Measurements from ENCODE around the gene NTRK1.

NTRK1 gene

GRCh38 chr1:156898161-156898566 lies 37.5 kb downstream of the NTRK1 start:
- FAIRE-seq (peak; percentile 13), DNase-seq (ENCODE audit: insufficient read length, low spot score) (no peak)
- TF ChIP-seq POLR2AphosphoS5 (IDR thresholded peaks at IDR 0.05; ENCODE audit: low read depth, low read length), result no peak
- TF ChIP-seq POLR2A (IDR thresholded peaks at IDR 0.05; ENCODE audit: low read depth, low read length), result no peak
- no peak for TF ChIP-seq TAF1 (IDR thresholded peaks at IDR 0.05; ENCODE audit: low read depth, low read length)

GRCh38 chr1:156898971-156899664 lies 38.5 kb downstream of the NTRK1 start:
- FAIRE-seq (no peak), DNase-seq (ENCODE audit: insufficient read length, low spot score) (no peak)
- TF ChIP-seq SPI1 (IDR thresholded peaks at IDR 0.05; ENCODE audit: low read depth, low read length) (no peak), POLR2AphosphoS5 (IDR thresholded peaks at IDR 0.05; ENCODE audit: low read depth, low read length) (no peak), PAX5 (IDR thresholded peaks at IDR 0.05; ENCODE audit: insufficient read depth, low read length, severe bottlenecking) (no peak), POLR2A (IDR thresholded peaks at IDR 0.05; ENCODE audit: low read depth, low read length) (no peak), POU2F2 (IDR thresholded peaks at IDR 0.05; ENCODE audit: low read depth, low read length) (no peak), TAF1 (IDR thresholded peaks at IDR 0.05; ENCODE audit: low read depth, low read length) (no peak)

GRCh38 chr1:156899956-156900718 lies 39.5 kb downstream of the NTRK1 start:
- DNase-seq (ENCODE audit: insufficient read length, low spot score) (no peak), FAIRE-seq (no peak)
- TF ChIP-seq SPI1 (IDR thresholded peaks at IDR 0.05; ENCODE audit: low read depth, low read length), result no peak
- TF ChIP-seq POLR2AphosphoS5 (IDR thresholded peaks at IDR 0.05; ENCODE audit: low read depth, low read length), result no peak
- TF ChIP-seq POLR2A (IDR thresholded peaks at IDR 0.05; ENCODE audit: low read depth, low read length), result no peak
- TF ChIP-seq TAF1 (IDR thresholded peaks at IDR 0.05; ENCODE audit: low read depth, low read length), result no peak
- no peak for TF ChIP-seq PAX5 (IDR thresholded peaks at IDR 0.05; ENCODE audit: insufficient read depth, low read length, severe bottlenecking)
- no peak for TF ChIP-seq POU2F2 (IDR thresholded peaks at IDR 0.05; ENCODE audit: low read depth, low read length)

GRCh38 chr1:156900896-156901589 lies 40.4 kb downstream of the NTRK1 start:
- DNase-seq (ENCODE audit: insufficient read length, low spot score), result no peak
- no peak for TF ChIP-seq POLR2AphosphoS5 (IDR thresholded peaks at IDR 0.05; ENCODE audit: low read depth, low read length)
- no peak for TF ChIP-seq POLR2A (IDR thresholded peaks at IDR 0.05; ENCODE audit: low read depth, low read length)
- no peak for TF ChIP-seq SPI1 (IDR thresholded peaks at IDR 0.05; ENCODE audit: low read depth, low read length)
- no peak for TF ChIP-seq POU2F2 (IDR thresholded peaks at IDR 0.05; ENCODE audit: low read depth, low read length)
- TF ChIP-seq TAF1 (IDR thresholded peaks at IDR 0.05; ENCODE audit: low read depth, low read length), result no peak
- no peak for TF ChIP-seq PAX5 (IDR thresholded peaks at IDR 0.05; ENCODE audit: insufficient read depth, low read length, severe bottlenecking)
- no peak for FAIRE-seq

- TF ChIP-seq POLR2AphosphoS5 (IDR thresholded peaks at IDR 0.05; ENCODE audit: low read depth, low read length), result no peak
- DNase-seq (ENCODE audit: insufficient read length, low spot score), result no peak
Observed at GRCh38 chr1:156901590-156901900, 40.9 kb downstream of the NTRK1 start.

GRCh38 chr1:156901966-156902915 lies 41.6 kb downstream of the NTRK1 start:
- DNase-seq (ENCODE audit: insufficient read length, low spot score) (no peak), FAIRE-seq (no peak)
- TF ChIP-seq POU2F2 (IDR thresholded peaks at IDR 0.05; ENCODE audit: low read depth, low read length), result no peak
- no peak for TF ChIP-seq PAX5 (IDR thresholded peaks at IDR 0.05; ENCODE audit: insufficient read depth, low read length, severe bottlenecking)
- TF ChIP-seq SPI1 (IDR thresholded peaks at IDR 0.05; ENCODE audit: low read depth, low read length), result no peak

More at GRCh38 chr1:156901590-156901900, 40.9 kb downstream of the NTRK1 start:
- FAIRE-seq, result no peak

- TF ChIP-seq POLR2A (IDR thresholded peaks at IDR 0.05; ENCODE audit: low read depth, low read length) (no peak), POLR2AphosphoS5 (IDR thresholded peaks at IDR 0.05; ENCODE audit: low read depth, low read length) (no peak), PAX5 (IDR thresholded peaks at IDR 0.05; ENCODE audit: insufficient read depth, low read length, severe bottlenecking) (no peak), POU2F2 (IDR thresholded peaks at IDR 0.05; ENCODE audit: low read depth, low read length) (no peak), TAF1 (IDR thresholded peaks at IDR 0.05; ENCODE audit: low read depth, low read length) (no peak), SPI1 (IDR thresholded peaks at IDR 0.05; ENCODE audit: low read depth, low read length) (no peak)
- DNase-seq (ENCODE audit: insufficient read length, low spot score), result no peak
- no peak for FAIRE-seq
Observed at GRCh38 chr1:156903328-156904091, 42.8 kb downstream of the NTRK1 start.

GRCh38 chr1:156904187-156904959 lies 43.7 kb downstream of the NTRK1 start:
- DNase-seq (ENCODE audit: insufficient read length, low spot score) (no peak), FAIRE-seq (no peak)
- TF ChIP-seq POLR2AphosphoS5 (IDR thresholded peaks at IDR 0.05; ENCODE audit: low read depth, low read length) (no peak), POLR2A (IDR thresholded peaks at IDR 0.05; ENCODE audit: low read depth, low read length) (no peak), PAX5 (IDR thresholded peaks at IDR 0.05; ENCODE audit: insufficient read depth, low read length, severe bottlenecking) (no peak), POU2F2 (IDR thresholded peaks at IDR 0.05; ENCODE audit: low read depth, low read length) (no peak), SPI1 (IDR thresholded peaks at IDR 0.05; ENCODE audit: low read depth, low read length) (no peak), TAF1 (IDR thresholded peaks at IDR 0.05; ENCODE audit: low read depth, low read length) (no peak)

All from GM12891 (cell line).